K562 (cell line): Measurements from ENCODE around the gene DLGAP5. TPM values are rescaled to one million over a fixed set of nuclear protein-coding genes. Genes with fewer than 3 reads are reported as not detected.
A peak's percentile ranks its signal among the peaks of the same experiment; 100 is the strongest.

ENCODE experiments used
- DPF2 ChIP-seq: fragments of 450-650 bp; IDR thresholded peaks from 2 replicates; pipeline ENCODE4 v1.6.1; 2016
- ELF2 ChIP-seq: fragments of 250-450 bp; sonication (Bioruptor Pico); IDR thresholded peaks from 2 replicates; pipeline ENCODE4 v1.5.0; 2021; ENCODE audit warnings: mild to moderate bottlenecking
- HNRNPLL ChIP-seq: fragments of 200-400 bp; formaldehyde crosslinking; IDR thresholded peaks from 2 replicates; pipeline ENCODE4 v1.6.1; 2017; ENCODE audit warnings: low read length, low read depth, mild to moderate bottlenecking; ENCODE audit not compliant: poor library complexity, severe bottlenecking
- IRF2 ChIP-seq: sonication (generic); formaldehyde crosslinking; IDR thresholded peaks from 2 replicates; pipeline ENCODE4 v1.8.1; 2022; ENCODE audit warnings: mild to moderate bottlenecking, missing genetic modification reagents
- JUNB ChIP-seq: fragments of 450-650 bp; formaldehyde crosslinking; conservative IDR thresholded peaks from 2 replicates; pipeline ENCODE4 v1.4.0; 2020; ENCODE audit warnings: mild to moderate bottlenecking
- NBN ChIP-seq: fragments of 450-650 bp; IDR thresholded peaks from 2 replicates; pipeline ENCODE4 v1.6.1; 2016; ENCODE audit warnings: low read depth, mild to moderate bottlenecking
- POLR2AphosphoS5 ChIP-seq: IDR thresholded peaks from 2 replicates; pipeline ENCODE4 v1.6.1; 2011; ENCODE audit warnings: mild to moderate bottlenecking, low read depth, low read length, moderate library complexity; ENCODE audit not compliant: control insufficient read depth, insufficient read depth
- PRDM10 ChIP-seq: fragments of 450-650 bp; IDR thresholded peaks from 2 replicates; pipeline ENCODE4 v1.6.1; 2018; ENCODE audit not compliant: partially characterized antibody
- RAD21 ChIP-seq, 2 experiments: fragments of 250-450 bp in 1 of 2; fragments of 450-650 bp in 1 of 2; sonication (Bioruptor Pico) in 1 of 2; formaldehyde crosslinking in 1 of 2; IDR thresholded peaks in 1 of 2; conservative IDR thresholded peaks in 1 of 2; 2 replicates each; pipeline versions ENCODE4 v1.4.0 to v1.8.0; 2020 to 2022; ENCODE audit warnings: mild to moderate bottlenecking in 2 of 2, moderate library complexity in 1 of 2
- RBM14 ChIP-seq: fragments of 200-400 bp; formaldehyde crosslinking; IDR thresholded peaks from 2 replicates; pipeline ENCODE4 v1.6.1; 2018; ENCODE audit warnings: low read depth, mild to moderate bottlenecking, low read length, moderate library complexity, borderline replicate concordance; ENCODE audit not compliant: insufficient read depth
- SMAD4 ChIP-seq: fragments of 250-450 bp; sonication (Bioruptor Pico); conservative IDR thresholded peaks from 2 replicates; pipeline ENCODE4 v1.8.0; 2021; ENCODE audit warnings: inconsistent platforms, mild to moderate bottlenecking, moderate library complexity
- SMARCA4 ChIP-seq: fragments of 450-650 bp; IDR thresholded peaks from 2 replicates; pipeline ENCODE4 v1.6.1; 2016
- SOX6 ChIP-seq: fragments of 450-650 bp; IDR thresholded peaks from 2 replicates; pipeline ENCODE4 v1.6.1; 2014; ENCODE audit warnings: mild to moderate bottlenecking
- TRIM25 ChIP-seq: fragments of 450-650 bp; IDR thresholded peaks from 2 replicates; pipeline ENCODE4 v1.7.0; 2016; ENCODE audit warnings: borderline replicate concordance
- ZBED1 ChIP-seq: IDR thresholded peaks from 2 replicates; pipeline ENCODE4 v1.6.1; 2014
- ZBTB11 ChIP-seq, 3 experiments: fragments of 200-800 bp in 1 of 3; fragments of 250-450 bp in 1 of 3; fragments of 450-650 bp in 1 of 3; sonication (Bioruptor Pico) in 1 of 3; sonication (Bioruptor generic) in 1 of 3; formaldehyde crosslinking in 1 of 3; IDR thresholded peaks; 2 replicates each; pipeline versions ENCODE4 v1.6.1 to v1.8.0; 2016 to 2022; ENCODE audit warnings: mild to moderate bottlenecking in 2 of 3, missing genetic modification characterization in 2 of 3, missing compliant biosample characterization in 1 of 3, moderate library complexity in 1 of 3
- ZKSCAN3 ChIP-seq: fragments of 250-450 bp; sonication (Bioruptor Pico); IDR thresholded peaks from 2 replicates; pipeline ENCODE4 v1.4.0; 2020
- ZNF146 ChIP-seq: IDR thresholded peaks from one replicate; pipeline ENCODE4 v1.6.1; 2018; ENCODE audit warnings: missing compliant biosample characterization; ENCODE audit not compliant: unreplicated experiment
- ZNF586 ChIP-seq: fragments of 450-650 bp; formaldehyde crosslinking; conservative IDR thresholded peaks from 2 replicates; pipeline ENCODE4 v1.4.0; 2020; ENCODE audit warnings: mild to moderate bottlenecking, moderate library complexity
- polyA plus RNA-seq, 8 experiments: library from polyadenylated mRNA; depleted of rRNA in 4 of 8; stranded (reverse) in 5 of 8; unstranded in 3 of 8; fragments of >200 nt; fragmentation: Nextera tagmentation in 2 of 8; fragmentation: Illumina TruSeq in 1 of 8; extraction: Ambion mirVana in 2 of 8; extraction: Trizol in 1 of 8; gene quantifications; 2 replicates each; pipeline versions ENCODE4 v1.2.1 to v1.2.3, GENCODE V29; 2011 to 2014; ENCODE audit warnings: inconsistent platforms in 1 of 8, missing spikeins in 1 of 8
- total RNA-seq, 7 experiments: library from RNA; depleted of rRNA in 6 of 7; stranded (reverse); fragments of >200 nt in 6 of 7; fragmentation: Illumina TruSeq in 2 of 7; extraction: Trizol in 2 of 7; gene quantifications; 2 replicates each; pipeline versions ENCODE4 v1.2.1 to v1.2.3, GENCODE V29; 2011 to 2021; ENCODE audit warnings: low replicate concordance in 1 of 7

Gene DLGAP5
- total and polyA plus RNA-seq, 9 of the 15 experiments (the other 6 are each of a cell fraction or from before 2014, with no cell fraction given), result 39.1 to 80.0 (median 59.9) TPM

- TF ChIP-seq PRDM10 (peak; percentile 95), POLR2AphosphoS5 (peak; percentile 79), SMARCA4 (no peak; the same call in 1 of the 2 replicates), RAD21 (CRISPR knock-in tag; conservative IDR thresholded peaks at IDR 0.05 in 1 of 2, IDR thresholded peaks at IDR 0.05 in 1 of 2) (no peak), JUNB (CRISPR knock-in tag) (no peak), TRIM25 (no peak), ZBED1 (no peak), IRF2 (CRISPR knock-in tag) (no peak), ELF2 (CRISPR knock-in tag) (0 out of 2 replicates have a peak, but pooled peaks have one; percentile 28), ZNF146 (no peak), ZNF586 (CRISPR knock-in tag) (no peak), SMAD4 (CRISPR knock-in tag) (no peak), SOX6 (no peak), NBN (0 out of 2 replicates have a peak, but pooled peaks have one; percentile 22), DPF2 (no peak), RBM14 (no peak), ZKSCAN3 (no peak), ZBTB11 (CRISPR knock-in tag; IDR thresholded peaks at IDR 0.05) (no peak), HNRNPLL (no peak)
Observed at GRCh38 chr14:55191203-55192053, at the start of gene DLGAP5 (continued).
